Mononuclear cell (primary cell): ENCODE results near the gene TDP1. TPM values are rescaled to one million over a fixed set of nuclear protein-coding genes. Genes with fewer than 3 reads are reported as not detected.
"Not testable (repeated sequence)": the region's sequence is repeated elsewhere in the genome, so short reads cannot be mapped to it uniquely, and the experiment has no call there.

Source experiments
- H3K27me3 ChIP-seq: 2 replicates; pipeline ENCODE4 v1.6.0; 2011; ENCODE audit warnings: low read length, control low read depth; ENCODE audit not compliant: insufficient read depth
- H3K4me1 ChIP-seq: 2 replicates; pipeline ENCODE4 v1.5.1; 2011; ENCODE audit warnings: mild to moderate bottlenecking, low read length, control low read depth; ENCODE audit not compliant: insufficient read depth
- H3K4me3 ChIP-seq: 2 replicates; pipeline ENCODE4 v1.5.1; 2011; ENCODE audit warnings: mild to moderate bottlenecking, low read length, moderate library complexity
- H3K9me3 ChIP-seq: 2 replicates; pipeline ENCODE4 v1.5.1; 2011; ENCODE audit warnings: low read depth, mild to moderate bottlenecking, control low read depth, low read length
- total RNA-seq: library from RNA; depleted of rRNA; stranded (reverse); fragments of >200 nt; gene quantifications from one replicate; pipeline ENCODE4 v1.2.3, GENCODE V29; 2012

TDP1 gene
- total RNA-seq, 1 donor = 52.2 TPM

GRCh38 chr14:89992273-89992672, 36.5 kb downstream of the TDP1 start:
- no peak overlapping the region for H3K4me3 ChIP-seq
- H3K9me3 ChIP-seq = no peaks in the 10 kb centered on the region
- H3K4me1 ChIP-seq = no peaks in the 10 kb centered on the region
- H3K27me3 ChIP-seq = no peaks in the 10 kb centered on the region

GRCh38 chr14:89996963-89997362, 41.2 kb downstream of the TDP1 start:
- no peak overlapping the region for H3K4me3 ChIP-seq
- no peaks in the 10 kb centered on the region for H3K4me1 ChIP-seq
- H3K9me3 ChIP-seq = no peaks in the 10 kb centered on the region
- no peaks in the 10 kb centered on the region for H3K27me3 ChIP-seq

GRCh38 chr14:90000935-90001334, 45.2 kb downstream of the TDP1 start:
- H3K27me3 ChIP-seq = no peaks in the 10 kb centered on the region
- H3K4me3 ChIP-seq = no peak overlapping the region
- no peaks in the 10 kb centered on the region for H3K9me3 ChIP-seq
- H3K4me1 ChIP-seq = no peaks in the 10 kb centered on the region

- Histone ChIP-seq H3K4me3 (no peak overlapping the region), H3K9me3 (no peaks in the 10 kb centered on the region), H3K27me3 (no peaks in the 10 kb centered on the region), H3K4me1 (no peaks in the 10 kb centered on the region)
Measured at GRCh38 chr14:90003526-90004307, 48.0 kb downstream of the TDP1 start.

GRCh38 chr14:90005441-90005840, 49.7 kb downstream of the TDP1 start:
- H3K4me3 ChIP-seq = no peak overlapping the region
- H3K9me3 ChIP-seq = no peaks in the 10 kb centered on the region
- H3K4me1 ChIP-seq = no peaks in the 10 kb centered on the region
- no peaks in the 10 kb centered on the region for H3K27me3 ChIP-seq

- Histone ChIP-seq H3K27me3 (no peaks in the 10 kb centered on the region), H3K9me3 (no peaks in the 10 kb centered on the region), H3K4me1 (no peaks in the 10 kb centered on the region), H3K4me3 (no peak overlapping the region)
Measured at GRCh38 chr14:90005939-90006530, 50.3 kb downstream of the TDP1 start.

GRCh38 chr14:90017371-90017770, 61.6 kb downstream of the TDP1 start:
- Histone ChIP-seq H3K4me1 (no peaks in the 10 kb centered on the region), H3K27me3 (no peaks in the 10 kb centered on the region), H3K4me3 (no peak overlapping the region), H3K9me3 (no peaks in the 10 kb centered on the region)

GRCh38 chr14:90019824-90020523, 64.2 kb downstream of the TDP1 start:
- Histone ChIP-seq H3K4me1 (no peaks in the 10 kb centered on the region), H3K27me3 (no peaks in the 10 kb centered on the region), H3K4me3 (no peak overlapping the region), H3K9me3 (no peaks in the 10 kb centered on the region)

- Histone ChIP-seq H3K4me3 (no peak overlapping the region), H3K9me3 (no peaks in the 10 kb centered on the region), H3K27me3 (no peaks in the 10 kb centered on the region), H3K4me1 (no peaks in the 10 kb centered on the region)
Measured at GRCh38 chr14:90023176-90023896, 67.6 kb downstream of the TDP1 start.

- Histone ChIP-seq H3K4me1 (no peaks in the 10 kb centered on the region), H3K4me3 (no peak overlapping the region), H3K9me3 (no peaks in the 10 kb centered on the region)
Measured at GRCh38 chr14:90024910-90025309, 69.2 kb downstream of the TDP1 start.

GRCh38 chr14:90026608-90027007, 70.9 kb downstream of the TDP1 start:
- H3K9me3 ChIP-seq, H3K4me3 ChIP-seq, H3K27me3 ChIP-seq, H3K4me1 ChIP-seq: not testable (repeated sequence)

More at GRCh38 chr14:90024910-90025309, 69.2 kb downstream of the TDP1 start:
- H3K27me3 ChIP-seq = no peaks in the 10 kb centered on the region

- Histone ChIP-seq H3K4me1 (no peaks in the 10 kb centered on the region), H3K27me3 (no peaks in the 10 kb centered on the region), H3K4me3 (no peak overlapping the region), H3K9me3 (no peaks in the 10 kb centered on the region)
Measured at GRCh38 chr14:90027842-90028241, 72.1 kb downstream of the TDP1 start.

GRCh38 chr14:90034156-90034555, 78.4 kb downstream of the TDP1 start:
- Histone ChIP-seq H3K4me1 (no peaks in the 10 kb centered on the region), H3K9me3 (no peaks in the 10 kb centered on the region), H3K27me3 (no peaks in the 10 kb centered on the region)

GRCh38 chr14:90034835-90035525, 79.3 kb downstream of the TDP1 start:
- Histone ChIP-seq H3K4me1 (no peaks in the 10 kb centered on the region), H3K9me3 (no peaks in the 10 kb centered on the region), H3K4me3 (no peak overlapping the region), H3K27me3 (no peaks in the 10 kb centered on the region)

More at GRCh38 chr14:90034156-90034555, 78.4 kb downstream of the TDP1 start:
- H3K4me3 ChIP-seq = no peak overlapping the region
